Caco-2 (cell line): Measurements from ENCODE around the gene NDC1. TPM values are rescaled to one million over a fixed set of nuclear protein-coding genes. Genes with fewer than 3 reads are reported as not detected.

Experiments
- BruUV-seq: library from RNA; stranded (reverse); fragments of 400-500 nt; replicated peaks from 2 replicates; lab custom pipeline; 2021; lab: Mats Ljungman, UMichigan
- CTCF ChIA-PET: fragments of 300-600 bp; sonication (Branson Sonifier 250); formaldehyde crosslinking; loops from one replicate; lab custom pipeline; 2022; ENCODE audit warnings: antibody characterized with exemption; lab: Charles Lee
- POLR2A ChIA-PET: fragments of 300-600 bp; sonication (Branson Sonifier 250); formaldehyde crosslinking; loops from one replicate; lab custom pipeline; 2022; ENCODE audit warnings: antibody characterized with exemption; lab: Charles Lee
- DNase-seq, 2 experiments: peaks; one replicate each; pipeline versions ENCODE4 v3.0.0 to v3.0.0-alpha.2; 2020 to 2022
- H3K27me3 ChIP-seq: replicated peaks from 2 replicates; pipeline ENCODE4 v1.6.0; 2011; ENCODE audit warnings: low read length; ENCODE audit not compliant: control insufficient read depth, insufficient read depth
- H3K36me3 ChIP-seq: 2 replicates; pipeline ENCODE4 v1.5.1; 2011; ENCODE audit warnings: low read length; ENCODE audit not compliant: control insufficient read depth, insufficient read depth
- H3K4me1 ChIP-seq: fragments of 250-450 bp; sonication (Bioruptor Pico); 2 replicates; pipeline ENCODE4 v1.5.1; 2020; ENCODE audit warnings: mild to moderate bottlenecking
- H3K4me3 ChIP-seq: 2 replicates; pipeline ENCODE4 v1.5.1; 2011; ENCODE audit warnings: low read depth, mild to moderate bottlenecking, control low read depth, low read length
- H3K9me3 ChIP-seq: fragments of 250-450 bp; sonication (Bioruptor Pico); 2 replicates; pipeline ENCODE4 v1.5.1; 2020; ENCODE audit warnings: mild to moderate bottlenecking, moderate library complexity
- H3K27ac Mint-ChIP-seq: one replicate; pipeline ENCODE4 v1.8.0; 2022; ENCODE audit warnings: mixed read lengths; ENCODE audit not compliant: unreplicated experiment
- H3K27me3 Mint-ChIP-seq: one replicate; pipeline ENCODE4 v1.8.0; 2022; ENCODE audit warnings: mixed read lengths; ENCODE audit not compliant: insufficient read depth, unreplicated experiment
- H3K36me3 Mint-ChIP-seq: one replicate; pipeline ENCODE4 v1.8.0; 2022; ENCODE audit warnings: mild to moderate bottlenecking, mixed read lengths; ENCODE audit not compliant: insufficient read depth, unreplicated experiment
- H3K4me1 Mint-ChIP-seq: one replicate; pipeline ENCODE4 v1.8.0; 2022; ENCODE audit warnings: low read depth, mixed read lengths; ENCODE audit not compliant: unreplicated experiment
- H3K4me3 Mint-ChIP-seq: one replicate; pipeline ENCODE4 v1.8.0; 2022; ENCODE audit warnings: mild to moderate bottlenecking, moderate library complexity, mixed read lengths; ENCODE audit not compliant: unreplicated experiment
- H3K9me3 Mint-ChIP-seq: one replicate; pipeline ENCODE4 v1.8.0; 2022; ENCODE audit warnings: mixed read lengths; ENCODE audit not compliant: unreplicated experiment
- intact Hi-C: fragments of 100-400 bp; cut with micrococcal nuclease; formaldehyde crosslinking; loops from one replicate; pipeline ENCODE4 v1.10.0; 2022; ENCODE audit not compliant: unreplicated experiment
- total RNA-seq: library from RNA; stranded (reverse); gene quantifications from 2 replicates; pipeline ENCODE4 v1.2.3, GENCODE V29; 2022
- TF ChIP-seq, protein P1 (sequence below), 2 experiments: fragments of 200-600 bp in 1 of 2; IDR thresholded peaks; 1 replicate in 1 of 2; 2 replicates in 1 of 2; pipeline versions ENCODE4 v1.5.1 to v1.8.0; 2011 to 2022; ENCODE audit warnings: antibody characterized with exemption in 1 of 2, control low read depth in 1 of 2, inconsistent platforms in 1 of 2, low read depth in 1 of 2, low read length in 1 of 2, mild to moderate bottlenecking in 1 of 2, moderate library complexity in 1 of 2; ENCODE audit not compliant: insufficient read depth in 1 of 2, severe bottlenecking in 1 of 2, unreplicated experiment in 1 of 2

The NDC1 gene
- total RNA-seq, 1 experiment from 2014 or later: 28.8 TPM

DNA sequence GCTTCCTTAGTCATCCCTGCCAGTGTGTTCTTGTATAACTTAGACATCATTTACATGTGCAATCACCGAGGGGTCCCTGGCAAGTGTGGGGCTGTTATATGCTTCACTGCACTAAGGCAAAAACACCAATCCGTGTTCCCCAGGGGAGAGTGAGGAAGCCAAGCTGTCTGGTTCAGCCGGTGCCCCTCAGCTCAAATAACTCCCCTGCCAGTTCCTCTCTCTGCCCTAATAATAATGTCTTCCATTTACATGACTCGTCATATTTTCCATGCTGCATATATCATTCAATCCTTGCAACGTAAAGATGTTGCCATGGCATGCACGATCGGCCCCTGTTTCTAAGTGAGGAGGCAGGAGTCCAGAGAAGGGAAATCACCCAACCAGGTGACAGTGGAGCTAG, 24.4 kb upstream of the NDC1 start:
- POLR2A ChIA-PET: no interaction called here
- Mint-ChIP-seq H3K27ac (no peak overlapping the region), H3K36me3 (peaks cover 7% of the 10 kb centered on the region), H3K27me3 (no peaks in the 10 kb centered on the region), H3K9me3 (no peaks in the 10 kb centered on the region), H3K4me1 (no peaks in the 10 kb centered on the region), H3K4me3 (no peak overlapping the region)
- intact Hi-C loops: no loop called here
- TF ChIP-seq, protein P1, sequence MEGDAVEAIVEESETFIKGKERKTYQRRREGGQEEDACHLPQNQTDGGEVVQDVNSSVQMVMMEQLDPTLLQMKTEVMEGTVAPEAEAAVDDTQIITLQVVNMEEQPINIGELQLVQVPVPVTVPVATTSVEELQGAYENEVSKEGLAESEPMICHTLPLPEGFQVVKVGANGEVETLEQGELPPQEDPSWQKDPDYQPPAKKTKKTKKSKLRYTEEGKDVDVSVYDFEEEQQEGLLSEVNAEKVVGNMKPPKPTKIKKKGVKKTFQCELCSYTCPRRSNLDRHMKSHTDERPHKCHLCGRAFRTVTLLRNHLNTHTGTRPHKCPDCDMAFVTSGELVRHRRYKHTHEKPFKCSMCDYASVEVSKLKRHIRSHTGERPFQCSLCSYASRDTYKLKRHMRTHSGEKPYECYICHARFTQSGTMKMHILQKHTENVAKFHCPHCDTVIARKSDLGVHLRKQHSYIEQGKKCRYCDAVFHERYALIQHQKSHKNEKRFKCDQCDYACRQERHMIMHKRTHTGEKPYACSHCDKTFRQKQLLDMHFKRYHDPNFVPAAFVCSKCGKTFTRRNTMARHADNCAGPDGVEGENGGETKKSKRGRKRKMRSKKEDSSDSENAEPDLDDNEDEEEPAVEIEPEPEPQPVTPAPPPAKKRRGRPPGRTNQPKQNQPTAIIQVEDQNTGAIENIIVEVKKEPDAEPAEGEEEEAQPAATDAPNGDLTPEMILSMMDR (IDR thresholded peaks at IDR 0.05; ENCODE audit: insufficient read depth in 1 of 2, low read depth in 1 of 2, low read length in 1 of 2, severe bottlenecking in 1 of 2, unreplicated experiment in 1 of 2): no peak
- CTCF ChIA-PET: interaction anchor here (0.6 to 2.9 kb wide), 2 partner anchors 219 to 292 kb away, joined by 3 to 15 read pairs; no protein-coding TSS in a partner anchor
- no peaks in the 10 kb centered on the region for H3K36me3 ChIP-seq
- no peak for DNase-seq
- no peaks in the 10 kb centered on the region for H3K9me3 ChIP-seq
- BruUV-seq: no TSS peak
- no peaks in the 10 kb centered on the region for H3K4me1 ChIP-seq
- H3K4me3 ChIP-seq: no peak overlapping the region
- H3K27me3 ChIP-seq: no peaks in the 10 kb centered on the region

DNA sequence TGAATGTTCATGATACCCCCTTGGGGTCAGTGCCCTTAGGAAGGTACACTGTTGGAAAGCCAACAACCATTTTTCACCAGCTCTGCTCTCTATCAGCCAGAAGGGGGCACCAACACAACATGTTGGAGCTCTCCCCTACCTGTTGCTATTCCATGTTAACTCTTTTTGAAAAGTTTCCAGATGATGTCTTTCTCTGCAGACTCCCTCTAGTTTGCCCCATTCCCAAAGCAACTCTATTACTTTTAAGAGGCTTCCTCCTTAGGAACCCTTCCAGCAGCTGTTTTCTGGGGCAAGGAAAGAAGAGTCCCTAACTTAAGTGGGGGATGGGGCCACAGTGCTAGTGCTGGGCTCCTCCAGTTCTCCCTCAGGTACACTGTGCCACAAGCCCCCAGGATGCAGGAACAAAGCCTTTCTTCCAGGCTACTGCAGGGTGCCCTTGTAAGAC, 22.9 kb upstream of the NDC1 start:
- POLR2A ChIA-PET: no interaction called here
- peak; percentile 41 to 55 for DNase-seq
- Mint-ChIP-seq H3K27me3 (no peaks in the 10 kb centered on the region), H3K4me3 (peak overlapping the region; percentile 38), H3K27ac (no peak overlapping the region), H3K9me3 (no peaks in the 10 kb centered on the region), H3K36me3 (peaks cover 6% of the 10 kb centered on the region), H3K4me1 (no peaks in the 10 kb centered on the region)
- no peaks in the 10 kb centered on the region for H3K4me1 ChIP-seq
- H3K4me3 ChIP-seq: no peak overlapping the region
- no peaks in the 10 kb centered on the region for H3K9me3 ChIP-seq
- intact Hi-C loops: loop anchor here (1.0 to 2.0 kb wide), 2 partner anchors 88 to 220 kb away; no protein-coding TSS in a partner anchor
- no TSS peak for BruUV-seq
- no peaks in the 10 kb centered on the region for H3K36me3 ChIP-seq
- TF ChIP-seq, protein P1 (IDR thresholded peaks at IDR 0.05; ENCODE audit: insufficient read depth in 1 of 2, low read depth in 1 of 2, low read length in 1 of 2, severe bottlenecking in 1 of 2, unreplicated experiment in 1 of 2): peak; percentile 60 to 71
- CTCF ChIA-PET: interaction anchor here (0.8 to 2.9 kb wide), 7 partner anchors 18 to 220 kb away, joined by 3 to 17 read pairs (median 8); partner anchors contain the start of genes IFT25, LRRC42 and YIPF1
- H3K27me3 ChIP-seq: no peaks in the 10 kb centered on the region

DNA sequence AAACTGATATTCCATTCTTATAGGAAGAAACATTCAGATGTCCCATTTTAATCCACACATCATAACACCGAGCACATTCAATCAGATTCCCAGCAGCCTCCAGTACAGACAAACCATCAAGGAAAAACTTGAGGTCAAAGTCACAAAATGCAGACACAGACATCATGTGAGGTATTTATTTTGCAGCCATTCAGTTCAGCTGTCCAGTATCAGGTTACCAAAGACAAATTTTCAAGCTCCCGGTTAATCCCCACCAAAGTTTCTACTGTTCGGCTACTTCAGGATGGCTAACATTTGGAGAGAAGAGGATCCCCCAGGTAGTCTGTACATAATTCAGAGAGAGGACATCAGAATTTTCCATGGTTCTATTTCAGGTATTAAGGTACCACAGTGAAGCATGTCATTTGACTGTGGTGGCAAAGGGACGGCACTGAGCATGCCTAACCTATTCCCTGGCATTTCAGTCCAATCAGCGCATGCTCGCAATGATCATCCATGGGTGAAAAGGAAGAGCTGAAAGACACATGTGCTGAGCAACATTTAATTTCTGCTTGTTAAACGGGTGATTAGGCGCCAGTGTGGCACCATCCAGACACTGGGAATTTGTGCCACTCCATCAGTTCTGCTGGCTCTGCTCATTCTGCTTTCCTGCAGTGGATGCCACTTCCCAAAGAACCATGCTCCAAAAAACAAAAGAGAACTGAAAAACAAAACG, 13.6 kb upstream of the NDC1 start:
- H3K9me3 Mint-ChIP-seq: no peaks in the 10 kb centered on the region
- H3K4me3 Mint-ChIP-seq: no peak overlapping the region
- no peak for DNase-seq
- H3K27me3 Mint-ChIP-seq: peaks cover 2% of the 10 kb centered on the region
- no peak overlapping the region for H3K4me3 ChIP-seq
- H3K36me3 ChIP-seq: no peaks in the 10 kb centered on the region
- H3K4me1 ChIP-seq: no peaks in the 10 kb centered on the region
- ChIA-PET POLR2A (no interaction called here), CTCF (no interaction called here)
- no TSS peak for BruUV-seq
- H3K9me3 ChIP-seq: no peaks in the 10 kb centered on the region
- H3K4me1 Mint-ChIP-seq: no peaks in the 10 kb centered on the region
- no peaks in the 10 kb centered on the region for H3K27me3 ChIP-seq
- H3K36me3 Mint-ChIP-seq: peaks cover 14% of the 10 kb centered on the region
- no peak overlapping the region for H3K27ac Mint-ChIP-seq
- intact Hi-C loops: no loop called here
- TF ChIP-seq, protein P1 (IDR thresholded peaks at IDR 0.05; ENCODE audit: insufficient read depth in 1 of 2, low read depth in 1 of 2, low read length in 1 of 2, severe bottlenecking in 1 of 2, unreplicated experiment in 1 of 2): no peak
